ENCODE measurements around the gene ATP6V0C.

Gene ATP6V0C

DNA sequence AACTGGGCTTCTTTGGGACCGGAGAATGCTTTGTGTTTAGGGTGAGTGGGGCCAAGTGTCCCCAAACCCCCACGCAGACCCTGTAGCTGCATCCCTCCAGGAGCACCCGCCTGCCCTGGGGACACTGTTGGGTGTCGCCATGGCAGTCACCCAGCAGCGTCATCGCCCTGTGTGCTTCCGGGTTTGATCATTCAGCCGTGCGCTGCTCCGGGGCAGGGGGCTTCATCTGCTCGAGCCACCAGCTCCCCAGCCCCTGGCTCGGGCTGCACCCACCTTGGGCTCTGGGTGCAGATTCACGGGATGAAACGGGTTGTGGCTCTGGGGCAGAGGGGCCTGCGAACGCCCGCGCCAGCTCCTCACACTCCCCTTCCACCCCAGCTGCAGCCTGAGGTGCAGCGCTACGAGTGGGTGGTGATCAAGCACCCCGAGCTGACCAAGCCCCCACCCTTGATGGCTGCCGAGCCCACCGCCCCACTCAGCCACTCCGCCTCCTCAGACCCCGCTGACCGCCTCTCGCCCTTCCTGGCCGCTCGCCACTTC lies 13.8 kb upstream of the ATP6V0C start:
- H3K4me1 ChIP-seq (ENCODE audit: insufficient read depth, low read length, poor library complexity, severe bottlenecking): no peaks in the 10 kb centered on the region
- H3K4me2 ChIP-seq (ENCODE audit: low read depth, low read length, poor library complexity, severe bottlenecking): no peak overlapping the region
- H3K4me3 ChIP-seq (ENCODE audit: low read length, poor library complexity, severe bottlenecking): no peak overlapping the region
- H2AFZ ChIP-seq (ENCODE audit: low read length): no peak overlapping the region
- no peaks in the 10 kb centered on the region for H4K20me1 ChIP-seq (ENCODE audit: insufficient read depth, low read length, poor library complexity, severe bottlenecking)
- no peaks in the 10 kb centered on the region; the same call in 1 of the 2 replicates for H3K36me3 ChIP-seq (ENCODE audit: insufficient read depth, low read length)
- H3K79me2 ChIP-seq (ENCODE audit: insufficient read depth, low read length): no peaks in the 10 kb centered on the region
- TF ChIP-seq, protein P1, sequence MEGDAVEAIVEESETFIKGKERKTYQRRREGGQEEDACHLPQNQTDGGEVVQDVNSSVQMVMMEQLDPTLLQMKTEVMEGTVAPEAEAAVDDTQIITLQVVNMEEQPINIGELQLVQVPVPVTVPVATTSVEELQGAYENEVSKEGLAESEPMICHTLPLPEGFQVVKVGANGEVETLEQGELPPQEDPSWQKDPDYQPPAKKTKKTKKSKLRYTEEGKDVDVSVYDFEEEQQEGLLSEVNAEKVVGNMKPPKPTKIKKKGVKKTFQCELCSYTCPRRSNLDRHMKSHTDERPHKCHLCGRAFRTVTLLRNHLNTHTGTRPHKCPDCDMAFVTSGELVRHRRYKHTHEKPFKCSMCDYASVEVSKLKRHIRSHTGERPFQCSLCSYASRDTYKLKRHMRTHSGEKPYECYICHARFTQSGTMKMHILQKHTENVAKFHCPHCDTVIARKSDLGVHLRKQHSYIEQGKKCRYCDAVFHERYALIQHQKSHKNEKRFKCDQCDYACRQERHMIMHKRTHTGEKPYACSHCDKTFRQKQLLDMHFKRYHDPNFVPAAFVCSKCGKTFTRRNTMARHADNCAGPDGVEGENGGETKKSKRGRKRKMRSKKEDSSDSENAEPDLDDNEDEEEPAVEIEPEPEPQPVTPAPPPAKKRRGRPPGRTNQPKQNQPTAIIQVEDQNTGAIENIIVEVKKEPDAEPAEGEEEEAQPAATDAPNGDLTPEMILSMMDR (conservative IDR thresholded peaks at IDR 0.05; ENCODE audit: low read length): no peak
- TF ChIP-seq EZH2phosphoT487 (IDR thresholded peaks at IDR 0.05; ENCODE audit: borderline replicate concordance): no peak
- H3K9me3 ChIP-seq (ENCODE audit: insufficient read depth, low read depth, low read length): no peaks in the 10 kb centered on the region
- no peaks in the 10 kb centered on the region for H3K9me2 ChIP-seq (replicated peaks; ENCODE audit: low read depth, low read length)
- no peaks in the 10 kb centered on the region for H3K27me3 ChIP-seq (ENCODE audit: insufficient read depth, low read length, poor library complexity, severe bottlenecking)
- no peak overlapping the region for H3K9ac ChIP-seq (ENCODE audit: low read depth, low read length, poor library complexity, severe bottlenecking)
- no peaks in the 10 kb centered on the region for H3F3A ChIP-seq (ENCODE audit: low read depth)

DNA sequence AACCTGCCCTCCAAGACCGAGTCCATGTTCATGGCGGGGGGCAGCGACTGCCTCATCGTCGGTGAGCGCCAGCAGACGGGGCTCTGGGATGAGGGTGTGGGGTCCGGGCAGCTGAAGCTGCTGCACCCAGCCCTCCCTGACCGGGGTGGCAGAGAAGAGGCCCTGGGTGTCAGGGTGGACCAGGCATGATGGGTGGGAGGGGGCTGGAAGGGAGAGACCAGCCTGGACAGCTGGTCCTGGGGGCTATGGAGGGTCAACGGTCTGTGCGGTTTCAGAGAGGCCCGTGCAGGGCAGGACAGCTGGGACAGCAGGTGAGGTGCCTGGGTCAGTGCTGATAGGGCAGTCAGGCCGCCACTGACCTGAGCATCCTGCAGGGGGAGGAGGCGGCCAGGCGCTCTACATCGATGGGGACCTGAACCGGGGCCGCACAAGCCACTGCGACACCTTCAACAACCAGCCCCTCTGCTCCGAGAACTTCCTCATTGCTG lies 13.3 kb upstream of the ATP6V0C start:
- no peaks in the 10 kb centered on the region for H3K27me3 ChIP-seq (ENCODE audit: insufficient read depth, low read length, poor library complexity, severe bottlenecking)
- H3K4me2 ChIP-seq (ENCODE audit: low read depth, low read length, poor library complexity, severe bottlenecking): no peak overlapping the region
- no peaks in the 10 kb centered on the region; the same call in 1 of the 2 replicates for H3K36me3 ChIP-seq (ENCODE audit: insufficient read depth, low read length)
- TF ChIP-seq EZH2phosphoT487 (IDR thresholded peaks at IDR 0.05; ENCODE audit: borderline replicate concordance): no peak
- TF ChIP-seq, protein P1 (conservative IDR thresholded peaks at IDR 0.05; ENCODE audit: low read length): no peak
- no peaks in the 10 kb centered on the region for H4K20me1 ChIP-seq (ENCODE audit: insufficient read depth, low read length, poor library complexity, severe bottlenecking)
- H3K4me1 ChIP-seq (ENCODE audit: insufficient read depth, low read length, poor library complexity, severe bottlenecking): no peaks in the 10 kb centered on the region
- H3F3A ChIP-seq (ENCODE audit: low read depth): no peaks in the 10 kb centered on the region
- H2AFZ ChIP-seq (ENCODE audit: low read length): no peak overlapping the region
- no peak overlapping the region for H3K9ac ChIP-seq (ENCODE audit: low read depth, low read length, poor library complexity, severe bottlenecking)
- H3K79me2 ChIP-seq (ENCODE audit: insufficient read depth, low read length): no peaks in the 10 kb centered on the region
- H3K9me2 ChIP-seq (replicated peaks; ENCODE audit: low read depth, low read length): no peaks in the 10 kb centered on the region
- no peaks in the 10 kb centered on the region for H3K9me3 ChIP-seq (ENCODE audit: insufficient read depth, low read depth, low read length)
- H3K4me3 ChIP-seq (ENCODE audit: low read length, poor library complexity, severe bottlenecking): no peak overlapping the region

GRCh38 chr16:2500918-2501750 lies 12.6 kb upstream of the ATP6V0C start:
- H3K4me2 ChIP-seq (ENCODE audit: low read depth, low read length, poor library complexity, severe bottlenecking): peak overlapping the region; percentile 37
- H2AFZ ChIP-seq (ENCODE audit: low read length): no peak overlapping the region
- no peaks in the 10 kb centered on the region for H3K9me2 ChIP-seq (replicated peaks; ENCODE audit: low read depth, low read length)
- H3F3A ChIP-seq (ENCODE audit: low read depth): no peaks in the 10 kb centered on the region
- H3K9ac ChIP-seq (ENCODE audit: low read depth, low read length, poor library complexity, severe bottlenecking): no peak overlapping the region
- peak overlapping the region; percentile 52 for H3K4me3 ChIP-seq (ENCODE audit: low read length, poor library complexity, severe bottlenecking)
- no peaks in the 10 kb centered on the region for H3K27me3 ChIP-seq (ENCODE audit: insufficient read depth, low read length, poor library complexity, severe bottlenecking)
- no peaks in the 10 kb centered on the region for H3K79me2 ChIP-seq (ENCODE audit: insufficient read depth, low read length)
- no peaks in the 10 kb centered on the region for H3K4me1 ChIP-seq (ENCODE audit: insufficient read depth, low read length, poor library complexity, severe bottlenecking)
- no peak for TF ChIP-seq EZH2phosphoT487 (IDR thresholded peaks at IDR 0.05; ENCODE audit: borderline replicate concordance)
- TF ChIP-seq, protein P1 (conservative IDR thresholded peaks at IDR 0.05; ENCODE audit: low read length): peak; percentile 70
- H3K9me3 ChIP-seq (ENCODE audit: insufficient read depth, low read depth, low read length): no peaks in the 10 kb centered on the region
- no peaks in the 10 kb centered on the region; the same call in 1 of the 2 replicates for H3K36me3 ChIP-seq (ENCODE audit: insufficient read depth, low read length)
- no peaks in the 10 kb centered on the region for H4K20me1 ChIP-seq (ENCODE audit: insufficient read depth, low read length, poor library complexity, severe bottlenecking)
